ENCODE measurements around the gene AFF3.

AFF3 gene

DNA sequence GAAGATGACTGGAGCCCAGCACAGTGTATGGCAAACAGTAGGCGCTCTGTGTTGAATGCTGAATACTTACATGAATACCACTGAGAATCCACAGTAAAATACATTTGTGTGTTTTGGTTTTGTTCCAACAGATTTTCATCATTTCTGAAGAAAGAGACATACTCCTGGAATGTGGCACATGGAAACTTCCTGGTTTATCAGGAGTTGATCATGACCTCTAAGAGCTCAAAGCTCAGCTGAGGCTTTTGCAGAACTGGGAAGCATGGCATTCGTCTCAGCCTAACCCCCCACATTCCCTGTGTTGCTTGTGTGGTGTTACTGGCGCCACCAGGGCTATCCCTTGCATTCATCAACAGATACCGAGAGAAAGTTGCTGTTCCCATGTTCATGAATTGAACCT is 335.6 kb downstream of the AFF3 start:
- H3K4me3 ChIP-seq (ENCODE audit: low read length), result no peak overlapping the region
- no peak for DNase-seq (ENCODE audit: low read depth, low spot score)

DNA sequence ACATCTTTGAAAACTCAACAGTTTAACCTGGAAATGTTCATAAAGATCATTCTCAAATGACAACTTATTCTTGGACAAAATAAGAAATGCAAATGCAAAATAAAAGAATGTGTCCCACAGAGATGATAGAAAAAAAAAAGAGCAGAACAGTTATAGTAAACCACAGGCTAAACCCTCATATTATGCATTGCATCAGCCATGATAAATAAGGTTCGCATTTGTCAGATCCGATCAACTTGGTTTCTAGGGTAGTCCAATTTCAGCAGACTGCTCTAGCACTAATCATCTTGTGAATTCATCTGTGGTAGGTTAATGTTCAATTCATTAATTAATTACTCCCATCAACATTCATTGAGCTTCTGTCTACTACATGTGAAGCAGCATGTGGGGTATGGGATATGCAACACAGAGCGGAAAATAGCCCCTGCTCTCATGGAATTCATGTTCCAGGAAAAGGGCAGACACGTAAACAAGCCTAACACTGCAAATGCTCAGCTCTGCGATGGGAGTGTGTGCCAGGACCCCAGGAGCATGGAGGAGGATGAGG is 336.4 kb downstream of the AFF3 start:
- H3K4me3 ChIP-seq (ENCODE audit: low read length), result no peak overlapping the region
- no peak for DNase-seq (ENCODE audit: low read depth, low spot score)

DNA sequence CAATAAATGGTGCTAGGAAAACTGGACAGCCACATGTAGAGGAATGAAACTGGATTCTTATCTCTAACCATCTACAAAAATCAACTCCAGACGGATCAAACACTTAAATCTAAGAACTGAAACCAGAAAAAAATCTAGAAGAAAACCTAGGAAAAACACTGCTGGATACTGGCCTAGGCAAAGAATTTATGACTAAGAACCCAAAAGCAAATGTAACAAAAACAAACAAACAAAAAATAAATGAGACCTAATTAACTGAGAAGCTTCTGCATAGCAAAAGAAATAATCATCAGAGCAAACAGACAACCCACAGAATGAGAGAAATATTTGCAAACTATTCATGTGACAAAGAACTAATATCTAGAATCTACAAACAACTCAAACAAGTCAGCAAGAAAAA is 338.5 kb downstream of the AFF3 start:
- no peak for DNase-seq (ENCODE audit: low read depth, low spot score)

DNA sequence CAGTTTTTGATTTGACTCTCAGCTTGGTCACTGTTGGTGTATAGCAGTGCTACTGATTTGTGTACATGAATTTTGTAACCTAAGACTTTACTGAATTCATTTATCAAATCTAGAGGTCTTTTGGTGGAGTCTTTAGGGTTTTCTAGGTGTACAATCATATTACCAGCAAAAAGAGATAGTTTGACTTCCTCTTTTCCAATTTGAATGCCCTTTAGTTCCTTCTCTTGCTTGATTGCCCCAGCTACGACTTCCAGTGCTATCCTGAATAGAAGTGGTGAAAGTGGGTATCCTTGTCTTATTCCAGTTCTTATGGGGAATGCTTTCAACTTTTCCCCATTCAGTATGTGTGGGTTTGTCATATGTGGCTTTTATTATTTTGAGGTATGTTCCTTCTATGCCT is 339.7 kb downstream of the AFF3 start:
- no peak for DNase-seq (ENCODE audit: low read depth, low spot score)
- no peak overlapping the region for H3K4me3 ChIP-seq (ENCODE audit: low read length)

More for the DNA sequence above, 338.5 kb downstream of the AFF3 start:
- no peak overlapping the region for H3K4me3 ChIP-seq (ENCODE audit: low read length)

DNA sequence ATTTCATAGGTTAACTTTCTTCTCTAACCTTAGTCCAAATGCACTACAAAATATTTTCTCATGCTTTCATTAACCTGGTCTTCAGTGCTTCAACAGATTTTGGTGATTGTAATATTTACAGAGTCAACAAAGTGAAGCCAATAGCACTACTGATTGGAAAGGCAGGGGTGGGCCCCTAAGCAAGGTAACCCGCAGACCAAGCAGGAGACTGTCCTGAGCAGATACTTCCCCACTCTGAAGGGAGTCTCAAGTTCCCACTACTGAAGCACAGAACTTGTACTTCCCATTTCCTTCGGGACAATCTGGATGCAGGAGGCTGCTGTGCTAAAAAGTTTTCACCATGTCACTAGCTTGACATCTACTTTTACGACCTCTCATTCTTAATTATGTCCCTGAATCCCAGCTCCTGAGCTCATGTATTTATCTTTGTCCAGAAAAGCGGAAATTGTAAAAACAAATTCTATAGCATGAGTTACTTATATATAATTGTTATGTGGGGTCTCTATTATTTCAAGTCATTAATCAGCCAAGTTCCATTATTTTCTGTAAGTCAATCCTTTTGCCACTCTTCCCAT is 341.0 kb downstream of the AFF3 start:
- H3K4me3 ChIP-seq (ENCODE audit: low read length), result no peak overlapping the region
- no peak for DNase-seq (ENCODE audit: low read depth, low spot score)

DNA sequence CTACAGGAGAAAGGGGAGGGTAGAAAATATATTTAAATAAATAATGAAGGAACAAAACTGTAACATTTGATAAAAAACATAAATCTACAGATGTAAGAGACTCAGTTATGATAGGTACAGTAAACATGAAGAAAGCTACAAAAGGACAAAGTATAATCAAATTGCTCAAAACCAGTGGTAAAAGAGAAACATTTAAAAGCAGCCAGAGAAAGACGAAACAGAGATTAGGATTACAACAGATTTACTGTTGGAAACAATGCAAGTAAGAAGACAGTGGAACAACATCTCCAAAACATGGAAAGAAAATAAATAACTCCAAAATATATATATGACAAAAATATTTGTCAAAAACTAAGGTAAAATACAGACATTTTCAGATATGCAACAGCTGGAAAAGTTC is 344.9 kb downstream of the AFF3 start:
- no peak for DNase-seq (ENCODE audit: low read depth, low spot score)
- H3K4me3 ChIP-seq (ENCODE audit: low read length), result no peak overlapping the region

DNA sequence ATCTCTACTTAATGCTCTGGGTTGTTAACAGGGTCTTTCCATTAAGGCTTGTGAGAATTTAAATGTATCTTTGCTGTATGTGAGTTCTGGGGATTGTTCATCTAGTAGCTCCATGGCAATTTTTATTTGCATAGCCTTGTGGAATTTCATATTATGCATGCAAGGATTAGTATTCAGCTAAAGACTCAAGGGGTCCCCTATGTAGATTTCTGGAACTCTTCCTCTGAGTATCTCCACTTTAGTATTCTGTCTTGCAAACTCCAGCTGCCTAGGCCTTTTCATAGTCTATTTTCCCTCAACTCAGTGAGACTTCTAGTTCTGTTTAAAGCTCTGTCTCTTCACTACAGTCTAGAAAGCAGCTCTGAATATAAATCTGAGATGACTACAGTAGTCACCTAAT is 348.0 kb downstream of the AFF3 start:
- DNase-seq (ENCODE audit: low read depth, low spot score), result no peak
- H3K4me3 ChIP-seq (ENCODE audit: low read length), result no peak overlapping the region

DNA sequence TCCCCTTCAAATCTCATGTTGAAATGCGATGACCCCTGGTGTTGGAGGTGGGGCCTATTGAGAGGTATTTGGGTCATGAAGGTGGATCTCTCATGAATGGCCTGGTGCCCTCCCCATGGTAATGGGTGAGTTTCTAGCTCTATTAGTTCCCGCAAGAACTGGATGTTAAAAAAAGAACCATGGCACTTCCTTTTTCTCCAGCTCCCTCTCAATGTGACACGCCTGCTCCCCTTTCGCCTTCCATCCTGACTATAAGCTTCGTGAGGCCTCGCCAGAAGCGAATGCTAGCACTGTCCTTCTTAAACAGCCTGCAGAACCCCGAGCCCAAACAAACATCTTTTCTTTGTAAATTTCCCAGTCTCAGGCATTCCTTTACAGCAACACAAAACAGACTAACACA is 349.4 kb downstream of the AFF3 start:
- no peak overlapping the region for H3K4me3 ChIP-seq (ENCODE audit: low read length)
- no peak for DNase-seq (ENCODE audit: low read depth, low spot score)

DNA sequence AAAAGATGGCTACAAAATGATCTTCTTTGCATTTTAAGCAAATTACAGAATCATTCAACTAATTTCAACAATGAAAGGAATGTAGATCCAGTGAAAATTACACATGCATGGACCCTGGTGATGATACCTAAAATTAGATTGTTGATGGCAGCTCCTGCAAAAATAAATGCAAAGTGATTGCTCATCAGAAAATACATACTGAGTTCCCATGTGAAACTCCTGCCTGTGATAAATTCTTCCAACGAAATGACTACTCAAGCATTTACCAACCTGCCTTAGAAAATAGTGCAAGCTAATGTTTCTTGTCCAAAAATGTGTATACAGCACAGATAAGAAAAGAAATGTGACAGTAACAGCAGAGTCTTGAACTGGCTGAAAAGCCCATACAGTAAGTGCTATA is 352.5 kb downstream of the AFF3 start:
- DNase-seq (ENCODE audit: low read depth, low spot score), result no peak
- no peak overlapping the region for H3K4me3 ChIP-seq (ENCODE audit: low read length)

DNA sequence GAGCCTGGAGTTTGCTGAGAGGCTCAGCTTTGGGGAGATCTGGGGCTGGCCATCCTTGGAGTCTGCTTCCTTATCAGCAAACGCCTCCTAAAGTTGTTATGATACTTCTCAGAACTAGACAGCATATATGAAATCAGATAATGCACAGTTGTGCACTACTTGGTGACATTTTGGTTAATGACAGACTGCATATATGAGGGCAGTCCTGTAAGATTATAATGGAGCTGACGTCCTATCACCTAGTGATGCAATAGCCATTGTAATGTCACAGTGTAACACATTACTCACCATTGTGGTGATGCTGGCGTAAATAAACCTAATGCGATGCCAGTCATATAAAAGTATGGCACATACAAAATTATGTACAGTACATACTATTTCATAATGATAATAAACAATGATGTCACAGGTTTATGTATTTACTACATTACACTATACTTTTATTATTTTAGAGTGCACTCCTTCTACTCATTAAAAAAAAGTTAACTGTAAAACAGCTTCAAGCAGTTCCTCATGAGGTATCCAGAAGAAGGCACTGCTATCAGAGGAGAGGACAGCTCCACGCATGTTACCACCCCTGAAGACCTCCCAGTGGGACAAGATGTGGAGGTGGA is 354.5 kb downstream of the AFF3 start:
- no peak overlapping the region for H3K4me3 ChIP-seq (ENCODE audit: low read length)
- no peak for DNase-seq (ENCODE audit: low read depth, low spot score)

DNA sequence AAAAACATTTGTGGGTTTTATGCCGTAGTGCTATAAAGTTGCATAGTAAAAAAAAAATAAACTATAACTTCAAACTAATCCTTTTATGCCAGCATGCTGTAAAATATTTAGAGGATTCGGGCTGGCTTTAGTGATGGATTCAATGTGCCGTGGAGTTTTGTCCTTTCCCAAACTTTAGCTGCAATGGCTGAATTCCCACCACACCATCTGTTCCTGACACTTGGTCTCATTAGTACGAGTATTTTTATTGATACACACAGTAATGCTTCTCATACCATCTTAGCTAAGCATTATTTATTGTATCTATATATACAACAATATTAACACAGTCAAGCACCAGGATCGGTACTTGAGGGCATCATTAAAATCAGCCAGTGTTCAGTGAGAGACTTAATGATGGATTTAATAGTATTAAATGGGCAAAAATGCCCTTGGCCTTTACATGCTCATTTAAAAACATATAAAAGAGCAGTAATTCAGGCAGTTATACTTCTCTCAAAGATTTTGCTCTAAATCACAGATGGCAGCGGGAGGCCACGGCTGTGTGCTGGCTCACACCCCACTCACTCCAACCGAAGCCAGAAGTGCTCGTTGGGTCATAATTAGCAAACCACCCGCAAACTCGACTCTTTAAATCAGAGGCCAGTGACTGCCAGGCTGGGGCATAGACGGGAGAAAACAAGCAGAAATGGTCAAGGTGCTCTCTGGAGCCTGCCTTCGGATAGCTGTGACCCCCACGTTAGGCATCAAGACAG is 355.6 kb downstream of the AFF3 start:
- DNase-seq (ENCODE audit: low read depth, low spot score), result no peak
- no peak overlapping the region for H3K4me3 ChIP-seq (ENCODE audit: low read length)

DNA sequence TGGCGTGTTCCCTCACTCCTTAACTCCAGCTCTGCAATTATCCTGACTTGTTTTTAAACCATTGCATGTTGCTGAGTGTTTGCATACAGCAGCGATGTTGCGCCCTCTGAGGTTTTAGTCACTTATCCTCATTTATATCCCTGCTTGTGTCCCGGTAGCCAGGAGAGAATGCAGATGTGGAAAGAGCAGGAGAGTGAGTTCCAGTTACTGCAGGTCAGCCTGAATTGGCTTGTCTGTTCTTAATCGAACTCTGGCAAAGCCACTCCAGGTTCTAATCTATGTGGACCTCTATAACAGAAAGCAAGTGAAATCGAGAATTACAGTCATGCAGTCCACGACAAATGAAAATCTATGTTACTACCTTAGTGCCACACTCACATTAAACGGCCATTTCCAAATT is 357.4 kb downstream of the AFF3 start:
- DNase-seq (ENCODE audit: low read depth, low spot score), result no peak
- H3K4me3 ChIP-seq (ENCODE audit: low read length), result no peak overlapping the region

DNA sequence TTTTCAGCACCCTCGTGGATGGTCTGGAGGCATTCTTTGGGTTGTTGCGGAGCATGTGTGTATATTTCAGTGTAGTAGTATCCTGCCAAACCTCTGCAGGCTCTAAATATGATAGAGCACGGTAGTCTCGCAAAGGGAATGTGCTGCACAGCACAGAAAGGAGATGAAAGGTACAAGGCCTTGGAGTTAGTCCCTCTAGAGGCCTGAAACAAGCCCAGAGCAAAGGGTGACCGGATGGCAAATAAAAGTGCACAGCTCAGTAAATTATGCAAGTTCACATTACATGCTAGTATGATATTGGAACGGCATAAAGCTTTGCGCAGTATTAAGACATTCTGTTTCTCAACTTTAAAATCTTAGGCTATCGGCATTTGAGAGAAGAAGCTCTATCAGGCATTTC is 358.1 kb downstream of the AFF3 start:
- H3K4me3 ChIP-seq (ENCODE audit: low read length), result no peak overlapping the region

DNA sequence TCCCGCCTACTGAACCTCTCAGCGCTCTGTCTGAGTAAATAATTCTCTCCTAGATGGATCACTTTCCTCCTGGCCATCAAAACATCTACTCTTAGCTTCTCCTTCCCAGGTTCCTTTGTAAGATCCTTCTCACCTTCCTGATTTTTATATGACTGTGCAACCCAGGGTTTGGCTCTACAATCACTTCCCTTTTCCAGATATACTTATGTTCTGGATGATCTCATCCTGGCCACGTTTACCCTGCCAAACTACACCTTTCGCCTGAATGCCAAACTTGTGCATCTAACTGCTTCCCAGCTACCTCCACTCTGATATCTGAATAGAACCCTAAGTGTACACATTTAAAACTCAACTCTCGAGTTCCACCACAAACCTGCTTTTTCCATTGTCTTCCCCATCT is 362.1 kb downstream of the AFF3 start:
- no peak for DNase-seq (ENCODE audit: low read depth, low spot score)
- no peak overlapping the region for H3K4me3 ChIP-seq (ENCODE audit: low read length)

More for the DNA sequence above, 358.1 kb downstream of the AFF3 start:
- no peak for DNase-seq (ENCODE audit: low read depth, low spot score)

DNA sequence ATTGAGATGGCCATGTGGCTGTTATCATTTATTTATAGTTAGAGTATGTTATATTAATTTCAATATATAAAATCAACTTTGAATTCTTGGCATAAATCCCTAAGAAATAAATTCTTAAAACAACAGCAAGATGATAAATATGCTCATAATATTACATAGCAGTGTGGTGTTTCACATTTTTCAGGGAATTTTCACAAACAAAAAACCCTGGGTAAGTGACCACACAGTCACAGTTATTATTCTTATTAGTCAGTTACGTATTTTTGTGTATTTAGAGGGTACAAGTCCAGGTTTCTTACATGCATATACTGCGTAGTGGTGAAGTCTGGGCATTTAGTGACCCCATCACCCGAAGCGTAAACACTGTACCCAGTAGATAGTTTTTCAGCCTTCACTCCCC is 363.1 kb downstream of the AFF3 start:
- H3K4me3 ChIP-seq (ENCODE audit: low read length), result no peak overlapping the region
- no peak for DNase-seq (ENCODE audit: low read depth, low spot score)

DNA sequence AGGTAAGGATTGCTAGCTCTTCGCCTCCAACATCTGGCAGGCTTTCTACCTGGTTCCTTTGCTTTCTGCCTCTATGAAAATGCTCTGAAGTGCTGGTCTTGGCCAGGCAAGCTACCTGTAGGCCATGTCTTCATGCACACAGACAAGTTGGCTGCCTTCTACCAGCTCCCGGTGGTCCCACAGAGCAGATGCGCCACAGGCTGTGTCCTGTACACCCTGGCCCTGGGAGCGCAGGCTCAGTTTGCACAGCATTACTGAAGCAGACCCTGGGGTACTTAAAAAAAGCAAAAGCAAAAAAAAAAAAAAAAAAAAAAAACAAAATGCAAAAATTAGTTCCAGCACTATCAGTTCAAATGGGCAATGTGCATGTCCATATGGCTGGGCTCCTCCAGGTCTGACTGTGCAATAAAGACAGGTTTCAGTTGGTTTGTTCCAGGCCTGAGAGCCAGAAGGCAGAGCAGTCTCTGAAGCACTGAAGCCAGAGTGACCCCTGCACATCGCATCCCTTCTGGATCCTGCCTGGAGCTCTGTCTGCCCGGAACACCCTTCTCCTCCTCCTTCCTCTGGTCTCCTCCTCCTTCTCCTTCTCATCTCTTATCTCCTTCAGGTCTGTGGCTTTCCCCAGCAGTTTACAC is 364.6 kb downstream of the AFF3 start:
- no peak for DNase-seq (ENCODE audit: low read depth, low spot score)
- H3K4me3 ChIP-seq (ENCODE audit: low read length), result no peak overlapping the region

DNA sequence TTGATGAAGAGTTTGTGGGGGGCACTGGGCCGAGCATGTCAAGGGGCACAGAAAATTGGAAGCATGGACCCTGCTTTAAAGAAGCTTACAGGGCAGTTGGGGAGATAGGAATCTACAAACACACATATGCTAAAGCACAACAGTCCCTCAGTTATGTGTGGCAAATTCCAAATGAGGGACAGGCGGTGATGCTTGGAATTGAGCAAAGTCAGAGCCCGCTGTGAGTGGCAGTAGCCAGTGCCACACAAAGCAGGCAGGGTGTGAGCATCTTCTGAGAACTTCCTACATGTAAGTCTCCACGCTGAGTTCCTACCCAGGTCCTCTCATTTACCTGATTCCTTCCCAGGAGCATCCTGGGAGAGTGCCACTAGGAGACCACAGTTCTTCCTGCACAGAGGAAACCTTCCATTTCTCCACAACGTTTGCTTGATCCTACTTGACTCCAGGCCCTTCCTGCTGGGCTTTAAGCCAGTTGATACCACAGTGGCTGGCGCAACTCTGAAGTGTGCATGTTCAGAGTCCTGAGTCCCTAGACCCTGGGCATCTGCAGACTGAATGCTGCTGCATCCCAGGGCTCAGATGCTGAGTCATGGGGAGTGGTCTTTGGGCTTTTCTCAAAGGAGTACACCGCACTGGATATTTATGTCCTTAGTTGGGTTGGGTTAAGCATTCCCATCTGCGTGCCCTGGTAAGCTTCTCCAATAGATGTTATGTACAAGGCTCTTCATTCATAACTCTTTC is 365.3 kb downstream of the AFF3 start:
- H3K4me3 ChIP-seq (ENCODE audit: low read length), result no peak overlapping the region
- no peak for DNase-seq (ENCODE audit: low read depth, low spot score)

DNA sequence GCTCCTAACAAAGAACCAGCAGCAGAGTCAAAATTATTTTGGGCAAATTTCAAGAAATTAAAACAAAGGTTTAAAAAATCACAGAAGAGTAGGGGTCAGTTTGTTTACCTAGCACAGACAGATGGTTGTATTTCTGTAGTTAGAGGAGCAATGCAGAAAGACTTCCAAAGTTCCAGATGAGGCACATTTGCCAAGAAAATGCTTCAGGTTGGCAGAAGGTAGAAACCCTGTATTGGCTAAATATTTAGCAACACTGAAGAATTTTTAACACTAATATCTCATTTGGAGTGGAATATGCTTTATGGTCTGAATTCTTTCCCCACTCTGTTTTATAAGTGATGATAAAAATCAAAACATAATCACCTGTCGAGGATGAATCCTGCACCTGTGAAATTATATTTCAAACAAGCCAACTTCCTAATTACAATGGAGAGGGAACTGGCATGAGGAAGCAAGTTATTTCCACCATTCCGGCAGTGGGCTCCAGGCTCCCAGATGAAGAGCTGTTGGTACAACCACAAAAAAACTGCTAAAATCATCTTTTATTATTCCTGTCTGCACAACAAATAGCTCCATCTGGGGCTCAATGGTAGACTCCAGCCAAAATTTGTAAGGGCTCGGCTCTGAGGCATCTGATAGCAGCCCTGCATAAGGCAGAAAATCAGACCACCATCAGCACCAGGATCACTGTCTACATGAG is 366.0 kb downstream of the AFF3 start:
- DNase-seq (ENCODE audit: low read depth, low spot score), result no peak
- H3K4me3 ChIP-seq (ENCODE audit: low read length), result no peak overlapping the region

DNA sequence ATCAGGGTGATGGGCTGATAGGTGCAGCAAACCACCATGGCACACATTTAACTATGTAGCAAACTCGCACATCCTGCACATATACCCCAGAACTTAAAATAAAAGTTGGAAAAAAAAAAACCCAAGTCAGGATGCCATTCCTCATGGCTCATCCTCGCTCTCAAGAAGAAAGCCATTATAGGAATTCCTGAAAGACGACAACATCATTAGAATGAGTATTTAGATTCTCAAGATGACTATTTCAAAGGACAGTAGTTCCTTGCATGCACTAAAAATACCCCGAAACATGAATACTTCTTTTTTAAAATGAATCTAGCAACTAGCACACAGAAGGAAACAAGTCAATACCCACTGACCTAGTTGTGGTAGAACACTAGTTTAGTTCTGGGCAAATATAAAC is 366.8 kb downstream of the AFF3 start:
- H3K4me3 ChIP-seq (ENCODE audit: low read length), result no peak overlapping the region
- DNase-seq (ENCODE audit: low read depth, low spot score), result no peak
